NCI-H1417 (cell line): ENCODE results near the gene MYD88.
"Not testable (repeated sequence)": the region's sequence is repeated elsewhere in the genome, so short reads cannot be mapped to it uniquely, and the experiment has no call there.

ENCODE experiments used
- DNase-seq, 3 experiments: peaks; one replicate each; lab custom pipeline; 2025; lab: John Stamatoyannopoulos, UW

Gene MYD88

GRCh38 chr3:38142959-38143358 is 4.5 kb downstream of the MYD88 start:
- no peak for DNase-seq

DNA sequence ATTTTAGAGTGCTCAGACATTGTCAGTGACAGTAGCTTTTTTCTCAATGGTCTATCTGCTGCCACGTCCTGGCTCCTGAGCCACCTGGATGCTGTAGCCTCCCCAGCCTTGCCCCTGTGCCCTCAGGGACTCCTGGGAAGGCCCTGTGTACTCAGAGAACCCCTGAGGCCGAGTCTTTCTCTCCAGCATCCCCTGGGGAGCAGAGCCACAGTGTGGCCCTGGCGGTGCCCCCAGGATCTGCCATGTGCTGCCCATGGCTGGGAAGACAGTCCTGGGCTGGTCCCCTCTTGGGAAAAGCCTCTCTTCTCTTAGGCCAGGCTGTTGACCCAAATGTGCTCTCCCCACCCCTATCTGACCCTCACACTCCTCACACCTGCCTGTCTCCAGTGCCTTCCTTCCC is 5.0 kb downstream of the MYD88 start:
- no peak for DNase-seq

DNA sequence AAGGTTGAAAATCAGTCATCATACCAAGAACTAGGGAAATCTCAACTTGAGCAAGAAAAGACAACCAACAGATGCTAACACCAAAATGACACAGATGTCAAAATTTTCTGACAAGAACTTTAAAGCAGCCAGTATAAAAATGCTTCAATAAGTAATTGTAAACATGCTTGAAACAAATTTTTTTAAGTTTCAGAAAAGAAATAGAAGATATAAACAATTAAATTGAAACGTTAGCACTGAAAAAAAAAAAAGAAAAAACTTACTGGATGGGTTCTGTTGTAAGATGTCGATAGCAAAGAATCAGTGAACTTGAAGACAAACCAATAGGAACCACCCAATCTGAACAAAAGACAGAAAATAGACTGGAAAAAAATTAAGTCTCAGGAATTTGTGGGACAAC is 8.0 kb downstream of the MYD88 start:
- DNase-seq: no peak

DNA sequence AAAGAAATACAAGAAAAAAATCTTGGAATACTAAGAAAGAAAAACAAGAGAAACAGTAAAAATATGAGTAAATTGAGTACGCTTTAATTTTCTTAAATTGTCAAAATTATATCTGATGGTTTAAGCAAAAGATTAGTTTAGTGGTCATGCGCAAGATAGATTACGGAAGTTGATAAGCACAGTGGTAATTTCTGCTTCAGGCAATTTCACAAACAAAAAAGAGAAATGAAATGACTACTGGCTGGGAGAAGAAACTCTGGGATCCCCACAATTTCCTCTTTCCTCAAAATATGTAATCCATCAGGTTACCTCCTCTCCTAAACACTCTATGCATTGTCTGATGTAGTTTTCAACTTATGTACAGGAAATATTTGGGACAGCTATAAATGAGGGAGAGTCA is 9.0 kb downstream of the MYD88 start:
- DNase-seq: no peak

DNA sequence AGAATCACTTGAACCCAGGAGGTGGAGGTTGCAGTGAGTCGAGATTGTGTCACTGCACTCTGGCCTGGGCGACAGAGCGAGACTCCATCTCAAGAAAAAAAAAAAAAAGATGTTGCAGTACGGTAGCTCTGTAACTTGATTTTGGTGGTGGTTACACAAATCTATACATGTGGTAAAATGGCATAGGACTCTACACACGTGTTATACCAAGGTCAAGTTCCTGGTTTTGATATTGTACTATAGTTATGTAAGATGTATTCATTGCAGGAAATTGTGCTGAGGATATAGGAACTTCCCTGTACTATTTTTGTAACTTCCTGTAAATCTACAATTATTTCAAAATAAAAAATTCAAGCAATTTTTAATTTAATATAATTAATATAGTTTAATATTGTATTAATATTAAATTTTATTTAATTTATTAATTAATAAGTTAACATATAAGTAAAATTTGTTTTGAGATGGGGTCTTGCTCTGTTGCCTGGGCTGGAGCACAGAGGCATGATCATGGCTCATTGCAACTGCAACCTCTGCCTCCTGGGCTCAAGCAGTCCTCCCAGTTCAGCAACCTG is 9.9 kb downstream of the MYD88 start:
- DNase-seq: no peak

DNA sequence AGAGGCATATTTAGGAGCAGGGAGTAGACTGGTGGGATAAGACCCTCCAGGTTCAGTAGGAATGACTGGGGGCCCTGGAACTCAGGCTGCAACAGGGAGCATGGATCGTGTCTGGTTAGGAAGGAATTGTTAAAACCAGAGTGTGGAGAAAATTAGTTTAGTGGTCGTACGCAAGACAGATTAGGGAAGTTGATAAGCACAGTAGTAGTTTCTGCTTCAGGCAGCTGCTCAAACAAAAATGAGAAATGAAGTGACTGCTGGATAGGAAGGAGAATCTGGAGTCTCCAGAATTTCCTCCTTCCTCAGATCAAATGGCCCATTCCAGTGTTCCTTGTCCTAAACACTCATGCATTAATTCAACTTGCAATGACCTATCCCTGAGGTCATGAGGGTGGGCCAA is 11.2 kb downstream of the MYD88 start:
- DNase-seq: no peak

DNA sequence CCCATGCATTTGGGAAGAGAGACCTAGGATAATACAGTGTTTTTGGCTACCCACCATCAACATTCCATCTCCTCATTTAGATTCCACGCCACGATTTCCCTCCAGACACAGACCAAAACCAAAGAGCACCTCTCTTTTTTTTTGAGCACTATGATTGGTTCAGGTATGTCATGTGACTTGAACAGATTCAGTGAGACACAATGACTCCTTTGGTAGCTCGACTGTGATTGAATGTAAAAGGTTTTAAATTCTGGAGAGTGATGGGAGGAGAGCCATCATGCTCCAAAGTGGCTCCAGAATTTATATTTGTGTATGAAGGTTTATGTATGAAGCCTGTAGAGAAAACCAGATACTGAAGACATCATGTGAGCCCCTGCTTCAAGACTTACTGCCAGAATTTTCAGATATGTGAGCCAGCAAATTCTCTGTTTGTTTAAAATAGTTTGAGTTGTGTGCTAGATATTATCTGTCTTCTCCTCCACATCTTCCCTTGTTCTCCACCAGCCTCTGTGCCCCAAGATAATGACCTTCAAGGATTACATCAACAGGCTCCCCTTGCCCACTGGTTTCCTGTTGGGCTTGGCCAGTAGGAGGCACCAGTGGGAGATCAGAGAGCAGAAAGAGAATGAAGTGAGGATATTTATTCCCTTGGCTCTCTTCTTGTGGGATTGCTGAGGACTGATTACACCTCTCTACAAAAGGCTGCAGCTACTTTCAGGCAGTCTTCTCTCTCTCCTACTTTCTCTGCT is 12.5 kb downstream of the MYD88 start:
- no peak for DNase-seq

DNA sequence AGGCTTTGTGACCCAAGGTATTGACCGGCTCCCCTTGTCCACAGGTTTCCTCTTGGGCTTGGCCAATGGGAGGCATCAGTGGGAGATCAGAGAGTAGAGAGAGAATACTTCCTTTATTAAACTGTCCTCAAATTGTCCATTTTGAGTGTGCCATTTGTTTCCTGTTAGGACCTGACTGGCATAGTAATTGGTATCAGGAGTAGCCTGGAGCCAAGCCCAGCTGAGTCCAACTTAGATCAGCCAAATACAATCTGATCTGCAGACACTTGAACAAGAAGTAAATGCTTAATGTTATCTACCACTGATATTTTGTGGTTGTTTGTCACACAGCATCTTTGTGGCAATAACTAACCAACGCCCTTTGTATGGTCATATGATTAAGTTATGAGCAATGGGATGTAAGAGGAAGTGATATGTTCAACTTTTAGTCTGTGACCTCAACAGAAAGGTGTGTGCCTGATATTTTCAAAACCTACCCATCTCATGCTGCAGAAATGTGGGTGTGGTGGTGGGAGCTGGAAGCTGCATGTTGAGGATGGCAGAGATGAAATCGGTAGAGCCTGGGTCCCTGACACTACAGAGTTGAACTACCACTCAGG is 13.3 kb downstream of the MYD88 start:
- DNase-seq: no peak

DNA sequence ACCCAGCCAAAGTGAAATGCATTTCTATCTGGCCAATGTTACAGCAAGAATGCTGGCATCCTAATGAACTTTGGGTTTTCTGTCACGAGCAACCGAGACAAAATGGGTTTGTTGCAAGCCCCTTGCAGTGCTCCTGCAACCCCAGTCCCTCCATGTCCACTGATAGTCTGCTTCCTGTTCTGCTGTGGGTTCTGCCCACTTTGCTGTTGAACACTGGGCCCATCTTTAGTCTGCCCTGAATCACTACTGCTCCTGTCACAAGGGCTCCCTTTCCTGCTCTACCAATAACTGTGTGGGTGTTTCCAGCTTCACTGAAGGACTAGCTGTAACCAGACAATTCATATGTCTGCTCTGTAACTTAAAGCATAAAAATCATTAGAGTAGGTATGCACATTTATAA is 14.1 kb downstream of the MYD88 start:
- no peak for DNase-seq

- DNase-seq: no peak
Observed at GRCh38 chr3:38153221-38153620, 14.8 kb downstream of the MYD88 start.

GRCh38 chr3:38154033-38154494 is 15.6 kb downstream of the MYD88 start:
- DNase-seq: peak in 1 of 3 experiments; percentile 50

DNA sequence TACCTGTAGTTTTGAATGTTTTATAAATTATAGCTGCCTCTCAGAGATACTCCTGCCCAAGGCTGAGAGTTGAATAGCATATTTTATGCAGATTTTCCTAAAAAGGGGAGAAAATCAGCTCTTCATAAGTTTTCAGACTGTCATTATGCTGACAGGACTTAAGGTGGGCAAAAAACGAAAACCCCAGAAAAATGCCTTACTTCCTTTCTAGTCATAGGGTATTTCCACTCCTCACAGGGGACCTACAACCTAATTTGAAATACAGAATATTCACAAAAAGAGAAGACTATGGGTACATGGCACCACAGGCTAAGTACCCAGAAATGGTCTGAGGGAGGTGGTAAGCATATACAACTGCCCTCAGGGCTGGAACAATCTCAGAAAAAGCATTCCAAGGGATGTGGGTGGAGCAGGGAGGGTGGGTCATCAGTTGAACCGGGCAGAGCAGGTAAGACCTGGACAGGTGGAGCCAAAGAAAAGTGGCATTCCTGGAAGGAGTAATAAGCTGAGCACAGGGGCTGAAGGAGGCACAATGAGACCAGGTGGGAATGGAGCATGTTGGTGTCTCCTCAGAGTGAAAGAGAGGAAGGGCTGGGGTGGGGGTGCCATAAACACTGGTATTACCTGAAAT is 16.3 kb downstream of the MYD88 start:
- DNase-seq: no peak

- DNase-seq: no peak
Observed at GRCh38 chr3:38155825-38156224, 17.4 kb downstream of the MYD88 start.

- DNase-seq: no peak
Observed at GRCh38 chr3:38157117-38157516, 18.7 kb downstream of the MYD88 start.

DNA sequence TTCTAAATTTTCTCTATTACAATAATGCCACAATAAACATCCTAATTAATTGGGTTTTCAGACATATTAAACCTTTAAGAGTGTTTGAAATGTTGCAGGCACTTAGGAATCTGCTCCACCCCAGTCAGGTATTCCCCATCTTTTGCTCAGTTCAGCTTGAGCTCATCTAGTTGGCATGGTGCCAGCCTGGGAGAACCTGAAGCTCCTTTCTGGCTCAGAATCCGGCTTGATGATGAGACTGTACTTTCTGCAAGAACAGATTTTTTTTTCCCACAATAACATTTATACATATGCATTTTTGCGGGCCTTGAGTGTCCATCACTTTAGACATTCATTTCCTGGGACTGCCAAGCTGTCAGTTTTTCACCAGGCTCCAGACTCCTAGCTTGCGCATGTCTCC is 19.1 kb downstream of the MYD88 start:
- DNase-seq: peak in 2 of 3 experiments; percentile 2 to 44

- no peak for DNase-seq
Observed at GRCh38 chr3:38158472-38158871, 20.0 kb downstream of the MYD88 start.

DNA sequence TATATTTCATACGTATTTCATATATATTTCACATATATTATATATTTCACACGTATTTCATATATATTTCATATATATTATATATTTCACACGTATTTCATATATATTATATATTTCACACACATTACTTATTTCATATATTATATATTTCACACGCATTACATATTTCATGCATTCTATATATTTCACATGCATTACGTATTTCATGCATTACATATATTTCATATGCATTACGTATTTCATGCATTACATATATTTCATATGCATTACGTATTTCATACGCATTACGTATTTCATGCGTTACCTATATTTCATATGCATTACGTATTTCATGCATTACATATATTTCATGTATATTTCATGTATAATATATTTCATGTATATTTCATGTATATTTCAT is 22.2 kb downstream of the MYD88 start:
- not testable (repeated sequence) for DNase-seq

GRCh38 chr3:38163117-38163840 is 24.8 kb downstream of the MYD88 start:
- DNase-seq: no peak

DNA sequence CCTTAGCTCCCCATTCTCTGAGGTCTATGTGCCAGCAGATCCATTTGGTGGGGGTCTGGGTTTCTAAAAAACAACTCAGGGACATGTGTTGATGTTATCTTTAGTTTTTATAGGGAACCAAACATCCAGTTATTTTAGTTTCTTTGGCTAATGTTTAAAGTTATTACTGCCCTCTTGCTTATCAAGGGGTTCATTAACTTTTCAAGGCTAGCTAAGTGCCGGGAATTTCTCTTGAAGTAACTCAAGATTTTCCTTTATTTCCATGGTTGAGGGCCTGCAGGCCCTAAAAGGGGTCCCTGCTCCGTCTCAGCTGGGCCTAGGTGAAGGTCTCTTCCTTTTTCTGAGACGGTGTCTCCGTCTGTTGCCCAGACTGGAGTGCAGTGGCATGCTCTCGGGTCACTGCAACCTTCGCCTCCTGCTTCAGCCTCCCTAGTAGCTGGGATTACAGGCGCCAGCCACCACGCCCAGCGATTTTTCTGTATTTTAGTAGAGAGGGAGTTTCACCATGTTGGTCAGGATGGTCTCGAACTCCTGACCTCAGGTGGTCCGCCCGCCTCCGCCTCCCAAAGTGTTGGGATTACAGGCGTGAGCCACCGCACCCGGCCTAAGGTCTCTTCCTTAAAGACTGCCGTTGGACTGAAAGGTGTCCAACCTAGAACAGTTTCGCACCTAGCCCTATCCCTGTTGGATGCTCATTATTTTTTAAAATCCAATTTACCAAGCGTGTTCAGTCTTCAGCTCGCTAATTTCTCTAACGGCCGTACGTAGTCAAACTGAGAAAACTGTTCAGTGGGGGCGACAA is 25.6 kb downstream of the MYD88 start:
- DNase-seq: no peak

- no peak for DNase-seq
Observed at GRCh38 chr3:38164643-38164951, 26.1 kb downstream of the MYD88 start.

- peak; percentile 95 to 99 (median 95) for DNase-seq
Observed at GRCh38 chr3:38164952-38165721, 26.7 kb downstream of the MYD88 start, which contains the start of gene OXSR1. TSS of gene OXSR1 (plus strand) at chr3:38165537. CDS start at chr3:38165877, 340 bp downstream.
